ENCODE data around the gene STAB1.

STAB1 gene, protein sequence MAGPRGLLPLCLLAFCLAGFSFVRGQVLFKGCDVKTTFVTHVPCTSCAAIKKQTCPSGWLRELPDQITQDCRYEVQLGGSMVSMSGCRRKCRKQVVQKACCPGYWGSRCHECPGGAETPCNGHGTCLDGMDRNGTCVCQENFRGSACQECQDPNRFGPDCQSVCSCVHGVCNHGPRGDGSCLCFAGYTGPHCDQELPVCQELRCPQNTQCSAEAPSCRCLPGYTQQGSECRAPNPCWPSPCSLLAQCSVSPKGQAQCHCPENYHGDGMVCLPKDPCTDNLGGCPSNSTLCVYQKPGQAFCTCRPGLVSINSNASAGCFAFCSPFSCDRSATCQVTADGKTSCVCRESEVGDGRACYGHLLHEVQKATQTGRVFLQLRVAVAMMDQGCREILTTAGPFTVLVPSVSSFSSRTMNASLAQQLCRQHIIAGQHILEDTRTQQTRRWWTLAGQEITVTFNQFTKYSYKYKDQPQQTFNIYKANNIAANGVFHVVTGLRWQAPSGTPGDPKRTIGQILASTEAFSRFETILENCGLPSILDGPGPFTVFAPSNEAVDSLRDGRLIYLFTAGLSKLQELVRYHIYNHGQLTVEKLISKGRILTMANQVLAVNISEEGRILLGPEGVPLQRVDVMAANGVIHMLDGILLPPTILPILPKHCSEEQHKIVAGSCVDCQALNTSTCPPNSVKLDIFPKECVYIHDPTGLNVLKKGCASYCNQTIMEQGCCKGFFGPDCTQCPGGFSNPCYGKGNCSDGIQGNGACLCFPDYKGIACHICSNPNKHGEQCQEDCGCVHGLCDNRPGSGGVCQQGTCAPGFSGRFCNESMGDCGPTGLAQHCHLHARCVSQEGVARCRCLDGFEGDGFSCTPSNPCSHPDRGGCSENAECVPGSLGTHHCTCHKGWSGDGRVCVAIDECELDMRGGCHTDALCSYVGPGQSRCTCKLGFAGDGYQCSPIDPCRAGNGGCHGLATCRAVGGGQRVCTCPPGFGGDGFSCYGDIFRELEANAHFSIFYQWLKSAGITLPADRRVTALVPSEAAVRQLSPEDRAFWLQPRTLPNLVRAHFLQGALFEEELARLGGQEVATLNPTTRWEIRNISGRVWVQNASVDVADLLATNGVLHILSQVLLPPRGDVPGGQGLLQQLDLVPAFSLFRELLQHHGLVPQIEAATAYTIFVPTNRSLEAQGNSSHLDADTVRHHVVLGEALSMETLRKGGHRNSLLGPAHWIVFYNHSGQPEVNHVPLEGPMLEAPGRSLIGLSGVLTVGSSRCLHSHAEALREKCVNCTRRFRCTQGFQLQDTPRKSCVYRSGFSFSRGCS (N-terminal part only)

DNA sequence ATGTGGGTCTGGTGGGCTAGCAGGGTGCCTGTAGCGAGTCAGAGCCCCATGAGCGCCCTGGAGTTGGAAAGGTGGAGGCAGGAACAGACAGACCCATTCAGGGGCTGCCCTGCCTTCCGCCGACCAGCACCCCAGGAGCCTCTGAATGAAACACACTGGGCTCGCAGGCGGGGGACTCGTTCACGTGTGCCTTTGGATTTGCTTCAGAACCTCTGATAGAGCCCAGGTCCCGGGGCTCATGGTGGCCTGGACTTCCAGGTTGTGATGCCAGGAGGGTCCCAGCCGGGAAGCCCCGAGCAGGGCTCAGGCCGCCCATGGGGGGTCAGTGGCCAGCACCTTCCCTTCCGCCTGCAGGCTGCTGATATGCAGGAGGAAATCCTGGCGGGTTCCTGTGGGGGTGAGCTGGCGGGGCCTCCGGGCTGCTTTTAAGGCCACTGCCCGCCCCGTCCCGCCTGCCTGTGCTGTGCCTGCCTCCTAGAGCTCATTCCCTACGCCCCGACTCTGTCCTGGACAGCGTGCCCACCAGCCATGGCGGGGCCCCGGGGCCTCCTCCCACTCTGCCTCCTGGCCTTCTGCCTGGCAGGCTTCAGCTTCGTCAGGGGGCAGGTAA, at the start of gene STAB1:
TSS of gene STAB1 (plus strand) at position 453 of the 610 bp plus-strand sequence. CDS start at position 529, 76 bp downstream.
- peak; percentile 41 to 68 (median 48) for DNase-seq

DNA sequence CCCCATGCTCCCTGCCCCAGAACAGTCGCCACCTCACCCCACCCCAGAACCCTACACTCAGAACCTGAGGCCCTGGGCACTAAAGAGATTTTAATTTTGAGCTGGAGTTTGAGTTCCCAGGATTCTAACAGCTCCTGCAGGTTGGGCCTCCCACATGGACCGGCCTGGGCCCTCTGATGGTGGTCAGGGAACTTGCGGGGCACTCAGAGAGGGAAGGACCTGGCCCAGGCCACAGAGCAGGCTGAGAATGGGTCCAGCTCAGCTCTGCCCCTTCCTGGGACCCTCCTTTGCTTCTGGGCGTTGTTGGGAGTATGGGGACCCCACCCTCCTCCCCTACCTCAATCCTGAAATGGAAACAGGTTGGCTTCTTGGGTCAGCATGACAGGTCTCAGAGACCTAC, 49.1 kb upstream of the STAB1 start:
- no peak for DNase-seq

DNA sequence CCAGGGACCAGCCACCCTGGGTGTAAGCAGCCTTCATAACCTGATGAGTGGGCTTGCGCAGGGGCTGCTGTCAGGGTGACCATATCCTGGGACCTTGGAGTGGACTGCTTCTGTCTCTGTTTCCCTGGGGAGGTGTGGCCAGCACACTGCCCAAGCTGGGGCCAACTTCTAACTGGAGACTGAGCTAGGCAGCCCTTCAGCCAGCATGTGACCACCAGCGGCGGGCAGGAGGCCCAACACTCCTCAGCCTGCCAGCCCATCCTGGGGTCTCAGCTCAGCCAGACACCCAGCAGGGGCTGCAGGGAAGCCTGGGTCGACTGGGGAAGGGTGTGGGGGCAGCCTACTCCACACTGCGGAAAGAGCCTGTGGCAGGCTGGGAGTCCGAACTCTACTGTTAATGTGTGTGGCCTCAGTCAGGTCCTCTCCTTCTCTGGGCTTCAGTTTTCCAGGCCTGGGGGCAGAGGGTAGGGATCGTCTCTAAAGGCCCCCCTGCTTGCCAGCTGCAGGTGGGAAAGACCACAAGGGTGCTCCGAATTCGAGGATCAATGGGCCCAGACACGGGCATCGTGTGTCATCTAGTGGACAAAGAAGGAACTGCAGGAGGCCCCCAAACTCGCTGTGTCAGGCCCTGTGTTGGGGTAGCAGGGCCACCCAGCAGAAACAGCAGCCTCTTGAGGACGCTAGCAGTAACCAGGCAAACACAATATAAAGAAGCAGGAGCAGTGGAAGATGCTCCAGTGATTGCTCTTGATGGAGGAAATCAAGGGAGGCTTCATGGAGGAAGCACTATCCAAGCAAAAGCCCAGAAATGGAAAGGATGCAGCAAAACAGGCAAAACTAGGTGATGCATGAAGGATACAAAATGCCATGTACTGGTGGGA, 48.3 kb upstream of the STAB1 start:
- DNase-seq, result peak; percentile 75 to 84 (median 81)

DNA sequence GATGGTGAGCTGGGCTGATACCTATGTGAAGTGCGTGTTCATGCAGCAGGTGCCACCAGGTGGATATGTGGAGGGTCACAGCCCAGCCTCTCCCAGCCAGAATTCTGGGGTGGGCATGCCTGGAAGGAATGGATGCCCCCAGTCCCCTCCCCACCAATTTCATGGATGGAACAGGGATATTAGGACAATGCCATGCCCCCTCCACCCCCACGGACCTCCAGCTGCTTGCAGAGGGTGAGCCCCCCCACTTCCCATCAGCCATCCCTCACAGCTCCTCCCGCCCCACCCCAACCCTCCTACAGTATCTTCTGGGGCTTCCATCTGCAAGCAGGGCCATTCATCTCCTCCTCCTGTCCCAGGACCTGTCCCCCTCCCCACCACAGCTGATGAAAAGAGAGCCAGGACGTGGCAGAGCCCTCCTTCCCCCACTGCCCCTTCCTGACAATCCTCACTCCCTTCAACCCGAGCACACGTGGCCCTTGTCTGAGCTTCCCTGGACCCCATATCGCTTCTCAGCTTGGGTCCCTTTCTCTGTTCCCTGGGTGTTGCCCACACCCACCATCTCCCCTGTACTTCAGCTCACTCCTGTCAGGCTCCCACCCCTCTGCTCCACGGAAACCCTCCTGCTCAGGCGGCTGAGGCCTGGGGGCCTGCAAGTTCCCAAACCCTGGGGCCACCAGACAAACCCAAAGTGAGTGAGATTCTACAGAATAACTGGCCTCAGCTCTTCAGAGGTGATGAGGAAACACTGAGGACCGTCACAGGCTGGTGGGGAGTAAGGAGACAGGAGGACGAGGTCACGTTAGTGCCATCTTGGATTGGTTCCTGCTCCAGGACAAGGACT, 47.4 kb upstream of the STAB1 start:
- no peak for DNase-seq

DNA sequence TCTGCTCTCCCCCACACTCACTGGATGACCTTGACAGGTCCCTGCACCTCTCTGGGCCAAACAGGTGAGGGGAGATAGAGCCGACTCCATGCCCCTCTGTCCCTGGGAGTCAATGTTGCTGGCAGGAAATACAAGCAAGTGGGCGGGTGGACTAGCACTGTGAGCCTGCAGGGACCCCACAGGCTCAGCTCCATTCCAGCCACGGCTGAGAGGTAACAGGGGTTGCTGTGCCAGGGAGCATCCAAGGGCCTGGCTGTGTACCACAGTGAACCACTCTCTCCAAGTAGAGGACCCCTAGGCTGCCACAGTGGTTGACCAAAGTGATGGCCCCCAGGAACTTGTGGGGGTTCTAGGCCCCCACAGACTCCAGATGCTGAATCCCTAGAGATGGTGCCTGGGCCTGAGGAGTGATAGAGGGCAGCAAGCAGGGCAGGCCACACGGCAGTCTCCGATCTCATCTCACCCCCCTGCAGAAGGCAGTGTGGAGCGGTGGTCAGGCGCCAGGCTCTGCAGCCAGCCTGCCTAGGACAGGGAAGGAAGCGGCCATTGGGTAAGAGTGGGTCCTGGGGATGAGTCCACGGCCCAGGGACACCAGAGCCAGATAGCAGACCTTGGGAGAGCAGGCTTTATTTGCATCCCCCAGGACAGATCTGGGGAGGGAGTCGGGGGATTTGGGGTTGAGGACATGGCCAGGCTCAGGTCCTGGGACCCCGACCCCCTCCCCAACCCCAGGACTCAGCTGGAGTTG, 44.5 kb upstream of the STAB1 start:
- DNase-seq, result no peak

DNA sequence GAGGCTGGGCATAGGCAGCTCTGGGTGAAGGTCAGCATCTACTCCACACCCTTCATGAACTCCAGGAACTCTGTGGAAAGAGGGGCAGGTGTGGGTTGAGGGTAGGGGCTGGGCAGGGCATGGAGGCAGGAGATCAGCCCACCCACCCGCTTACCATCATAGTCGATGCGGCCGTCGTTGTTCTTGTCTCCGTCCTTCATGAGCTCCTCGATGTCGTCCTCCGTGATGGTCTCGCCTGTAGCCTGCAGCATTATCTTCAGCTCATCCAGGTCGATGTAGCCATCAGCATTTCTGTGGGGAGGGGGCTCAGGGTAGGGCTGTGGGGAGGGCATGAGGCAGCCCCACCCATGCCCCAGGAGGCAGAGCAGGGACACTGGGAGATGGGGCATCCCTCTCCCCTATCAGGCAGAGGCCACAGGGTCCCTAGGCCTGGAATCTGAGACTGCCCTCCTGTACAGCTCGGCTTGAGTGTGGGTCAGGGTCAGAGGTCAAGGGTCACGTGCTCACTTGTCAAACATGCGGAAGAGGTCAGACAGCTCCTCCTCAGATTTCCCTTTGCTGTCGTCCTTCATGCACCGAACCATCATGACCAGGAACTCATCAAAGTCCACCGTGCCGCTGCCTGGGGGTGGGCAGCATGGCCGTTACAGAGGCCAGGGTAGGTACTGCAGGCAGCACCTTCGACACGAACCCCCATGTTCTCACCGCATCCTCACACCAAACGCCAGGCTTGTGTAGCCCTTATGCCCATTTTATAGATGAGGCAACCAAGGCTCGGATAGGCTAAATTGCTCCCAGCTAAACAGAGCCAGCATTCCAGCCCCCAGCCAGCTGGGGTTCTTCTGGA, 43.7 kb upstream of the STAB1 start:
- no peak for DNase-seq

DNA sequence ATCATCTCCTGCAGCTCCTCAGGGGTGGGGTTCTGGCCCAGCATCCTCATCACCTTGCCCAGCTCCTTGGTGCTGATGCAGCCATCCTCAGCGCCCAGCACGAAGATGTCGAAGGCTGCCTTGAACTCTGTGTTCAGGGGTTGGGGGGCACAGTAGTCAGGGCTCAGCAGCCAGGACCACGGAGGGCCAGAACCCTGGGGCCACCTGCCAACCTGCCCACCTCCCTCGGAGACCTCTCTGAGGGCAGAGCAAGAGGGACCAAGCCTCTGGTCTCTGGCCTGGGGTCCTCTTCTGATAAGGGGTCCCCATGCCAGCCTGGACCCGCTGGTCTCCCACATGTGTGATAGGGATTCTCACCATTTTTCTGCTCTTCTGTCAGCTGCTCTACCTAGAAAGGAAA, 43.0 kb upstream of the STAB1 start:
- no peak for DNase-seq

DNA sequence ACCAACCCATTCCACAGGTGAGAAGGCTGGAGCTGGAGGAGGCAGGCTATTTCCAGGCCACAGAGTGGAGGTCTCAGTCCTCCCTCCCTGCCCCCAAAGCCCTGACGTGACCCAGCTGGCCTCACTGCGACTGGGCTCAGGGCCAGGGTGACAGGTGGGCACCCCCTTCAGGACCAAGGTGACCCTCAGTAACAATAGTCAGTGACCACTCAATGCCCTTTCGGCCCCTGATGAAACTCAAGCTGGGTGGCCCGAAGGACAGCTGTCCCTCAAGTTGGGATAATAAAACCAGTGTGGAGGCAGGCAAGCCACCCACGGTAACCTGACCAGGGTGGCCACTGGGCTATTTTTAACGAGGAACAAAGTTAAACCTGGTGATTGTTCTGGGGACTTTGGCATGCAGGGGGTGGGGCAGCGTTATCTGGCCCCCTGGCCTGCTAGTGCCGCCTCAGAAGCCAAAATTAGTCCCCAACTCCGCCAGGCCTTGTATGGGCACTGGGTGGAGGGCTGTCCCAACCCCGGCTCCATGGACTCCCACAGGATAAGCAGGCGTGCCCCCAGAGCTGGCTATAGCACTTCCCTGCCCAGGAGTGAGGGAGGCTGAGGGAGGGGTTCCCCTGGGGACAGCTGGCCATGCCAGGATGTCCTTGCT, 42.4 kb upstream of the STAB1 start:
- no peak for DNase-seq

DNA sequence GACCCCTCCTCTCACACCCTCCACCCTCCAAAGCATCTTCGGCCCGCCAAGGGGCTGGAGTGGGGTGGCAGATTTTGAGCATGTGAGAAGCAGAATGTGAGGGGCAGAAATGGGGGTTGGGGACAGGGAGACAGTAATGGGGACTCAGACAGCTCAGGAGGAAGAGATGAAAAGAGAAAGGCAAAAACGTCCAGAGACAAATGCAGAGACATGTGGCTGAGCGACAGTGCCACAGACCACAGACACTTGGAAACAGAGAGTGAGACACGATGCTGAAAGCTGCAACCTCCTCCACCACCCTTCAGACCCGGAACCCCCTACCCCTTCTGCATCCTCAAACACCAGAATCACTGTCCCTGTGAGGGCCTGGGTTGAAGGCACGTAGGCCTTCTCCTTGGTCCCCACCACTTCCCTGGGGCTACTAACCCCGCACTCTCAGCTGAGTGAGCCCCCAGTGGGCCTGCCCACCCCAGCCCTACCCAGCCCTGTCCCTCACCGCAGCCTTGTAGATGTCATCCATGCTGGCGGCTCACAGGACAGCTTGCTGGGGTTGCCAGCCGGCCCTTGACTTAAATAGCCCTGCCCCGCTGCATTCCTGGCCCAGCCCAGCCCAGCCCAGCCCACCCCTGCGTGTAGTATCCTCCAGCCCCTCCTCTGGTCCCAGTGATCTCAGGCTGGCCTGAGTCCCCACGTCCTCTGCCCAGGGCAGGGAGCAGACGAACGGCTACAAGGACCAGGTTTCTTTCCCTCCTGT, 41.5 kb upstream of the STAB1 start, which contains the start of gene TNNC1:
TSS of gene TNNC1 (minus strand) at position 546 of the 754 bp plus-strand sequence. CDS start at position 520, 26 bp downstream.
- no peak for DNase-seq

DNA sequence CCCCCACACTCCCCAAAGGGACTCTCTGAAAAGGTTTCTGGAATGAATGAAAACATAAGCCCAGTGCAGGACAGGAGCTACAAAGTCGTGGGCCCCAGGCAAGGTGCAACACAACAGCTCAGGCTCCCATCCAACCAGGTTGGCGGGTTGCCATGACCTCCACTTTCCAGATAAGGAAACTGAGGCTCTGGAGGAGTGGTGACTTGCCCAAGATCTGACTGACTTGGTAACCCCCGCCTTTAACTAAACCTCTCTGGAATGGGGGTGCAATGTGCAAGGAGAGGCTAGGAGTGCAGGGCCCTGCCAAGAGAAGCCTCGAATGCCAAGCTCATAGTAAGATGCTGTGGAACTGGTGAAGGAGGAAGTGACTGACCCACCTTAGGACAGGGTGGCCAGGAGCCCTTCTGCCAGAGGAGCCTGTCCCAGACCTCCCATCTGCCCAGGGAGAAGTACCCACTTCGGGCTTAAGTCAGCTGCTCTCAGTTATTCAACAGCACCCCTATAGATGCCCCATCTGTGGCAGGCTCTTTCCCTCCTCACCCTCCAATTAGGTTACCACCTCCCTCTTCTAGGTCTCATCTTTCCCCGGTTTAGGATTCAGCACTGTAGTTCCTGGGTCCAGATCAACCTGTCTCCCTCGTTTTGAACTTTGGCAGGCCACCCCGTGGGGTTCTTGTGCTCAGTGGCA, 40.7 kb upstream of the STAB1 start:
- no peak for DNase-seq

DNA sequence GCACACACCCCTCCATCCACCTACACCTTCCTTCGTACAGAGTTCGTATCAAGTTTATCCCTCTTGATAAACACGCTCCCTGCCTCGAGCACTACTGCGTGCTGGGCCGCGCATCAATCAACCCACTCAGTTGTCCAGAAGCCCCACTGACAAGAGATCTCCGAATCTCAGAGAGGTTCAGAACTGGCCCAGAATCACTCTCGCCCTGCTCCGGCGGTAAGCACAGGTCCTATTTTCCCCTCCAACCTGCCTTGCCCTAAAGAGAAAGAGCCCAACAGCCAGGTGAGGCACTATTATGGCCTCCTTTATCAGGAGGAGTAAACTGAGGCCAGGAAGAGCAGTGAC, 40.2 kb upstream of the STAB1 start:
- DNase-seq, result no peak

DNA sequence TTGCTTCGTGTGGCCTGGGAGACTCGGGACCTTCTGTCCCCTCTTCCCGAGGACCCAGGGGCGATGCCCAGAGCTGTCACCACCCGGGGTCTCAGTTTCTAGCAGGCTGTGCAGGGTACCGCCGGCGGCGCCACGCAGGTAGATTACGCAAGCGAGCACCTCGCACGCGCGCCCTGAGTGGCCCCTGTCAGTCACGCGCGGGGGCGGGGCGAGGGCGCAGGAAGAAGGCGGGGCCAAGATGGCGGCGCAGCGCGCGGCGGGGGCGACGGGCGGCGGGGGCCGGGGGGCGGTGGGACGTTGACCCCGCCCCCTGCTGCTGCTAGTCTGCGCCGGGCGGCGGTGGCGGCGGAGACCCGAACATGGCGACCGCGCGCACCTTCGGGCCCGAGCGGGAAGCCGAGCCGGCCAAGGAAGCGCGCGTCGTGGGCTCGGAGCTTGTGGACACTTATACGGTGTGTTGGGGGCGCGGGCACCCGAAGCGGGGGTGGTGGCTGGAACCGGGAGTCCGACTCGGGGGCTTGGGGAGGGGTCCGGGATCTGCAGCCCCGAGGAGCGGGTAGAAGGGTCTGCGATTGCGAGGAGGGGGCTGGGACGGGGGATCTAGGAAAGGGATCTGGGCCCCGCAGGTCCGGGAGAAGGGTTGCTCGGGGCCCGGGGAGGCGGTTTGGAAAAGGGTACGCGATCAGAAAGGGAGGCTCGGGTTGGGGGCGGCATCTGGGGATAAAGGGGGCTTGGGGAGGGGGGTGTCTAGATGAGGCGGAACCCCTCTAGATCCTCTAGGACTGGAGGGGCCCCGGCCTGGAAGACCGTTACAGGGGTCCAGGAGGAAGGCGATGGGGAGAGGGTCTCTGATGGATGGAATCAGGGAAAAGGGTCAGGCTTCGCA, 39.6 kb upstream of the STAB1 start, which contains the start of gene NISCH:
TSS of gene NISCH (plus strand) at position 322 of the 886 bp plus-strand sequence. CDS start at position 360, 38 bp downstream.
- peak; percentile 84 to 96 (median 92) for DNase-seq

DNA sequence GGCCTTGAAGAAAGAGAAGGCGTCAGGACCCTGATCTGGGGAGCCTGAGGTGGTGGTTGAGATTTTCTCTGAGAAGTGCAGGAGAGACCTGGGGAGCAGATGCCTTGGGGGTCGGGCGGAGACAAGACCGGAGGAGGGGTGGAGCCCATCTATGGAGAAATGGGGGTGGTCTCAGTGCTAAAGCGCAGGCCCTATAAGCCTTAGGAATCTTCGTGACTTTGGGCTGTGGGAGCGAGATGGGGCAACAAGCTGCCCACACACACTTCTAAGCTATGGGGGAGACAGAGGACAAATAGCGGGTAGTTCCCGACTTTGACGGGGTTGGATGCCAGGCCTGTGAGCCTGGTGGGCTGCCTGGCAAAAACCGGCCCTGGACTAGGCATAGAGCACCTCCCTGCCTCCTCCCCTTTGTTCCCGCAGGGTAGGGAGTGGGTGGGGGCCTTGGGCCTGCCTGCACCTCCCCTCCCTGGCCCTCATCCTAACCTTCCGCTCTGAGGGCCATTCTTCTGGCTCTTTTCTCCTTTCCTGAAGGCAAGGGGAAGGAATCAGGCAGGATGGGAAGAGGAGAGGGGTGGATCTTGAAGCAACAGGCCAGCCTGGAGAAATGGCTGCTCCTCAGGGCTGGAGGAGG, 38.9 kb upstream of the STAB1 start:
- DNase-seq, result no peak

DNA sequence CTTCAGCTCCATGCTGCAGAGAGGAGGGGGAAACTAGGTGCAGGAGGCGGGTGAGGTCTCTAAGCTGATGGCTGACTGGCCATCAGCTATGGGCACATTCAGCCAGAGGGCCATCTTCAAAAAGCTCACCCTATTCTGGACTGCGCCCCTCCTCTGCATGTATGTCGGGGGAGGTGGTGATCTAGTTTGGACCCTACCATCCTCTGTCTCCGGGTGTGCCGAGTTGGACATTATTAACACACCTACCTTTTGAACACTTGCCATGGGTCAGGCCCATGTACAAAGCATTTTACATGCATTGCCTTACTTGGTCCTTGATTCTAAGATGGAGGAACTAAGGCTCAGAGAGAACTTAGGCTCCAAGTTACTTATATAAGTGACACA, 38.3 kb upstream of the STAB1 start:
- no peak for DNase-seq
